H1 (cell line): ENCODE results near the gene FASTKD1. TPM values are rescaled to one million over a fixed set of nuclear protein-coding genes. Genes with fewer than 3 reads are reported as not detected.

Experiments used
- CTBP2 ChIP-seq: IDR thresholded peaks from 2 replicates; pipeline ENCODE4 v1.7.0; 2011; ENCODE audit warnings: borderline replicate concordance, mild to moderate bottlenecking, moderate library complexity, mixed read lengths, low read length; ENCODE audit not compliant: insufficient read depth, insufficient read length
- GABPA ChIP-seq: IDR thresholded peaks from 2 replicates; pipeline ENCODE4 v1.6.1; 2011; ENCODE audit warnings: mild to moderate bottlenecking, low read length, moderate library complexity, borderline replicate concordance; ENCODE audit not compliant: insufficient read depth
- TBP ChIP-seq: IDR thresholded peaks from 2 replicates; pipeline ENCODE4 v1.6.1; 2011; ENCODE audit warnings: low read depth, low read length, improper control_type of control experiment
- YY1 ChIP-seq: IDR thresholded peaks from 2 replicates; pipeline ENCODE4 v1.6.1; 2011; ENCODE audit warnings: low read depth, mild to moderate bottlenecking, low read length
- polyA plus RNA-seq, 7 experiments: library from polyadenylated mRNA; depleted of rRNA in 3 of 7; stranded (reverse) in 5 of 7; unstranded in 2 of 7; fragments of >200 nt in 5 of 7; fragments of 200-250 nt in 2 of 7; gene quantifications; 1 replicate in 5 of 7; 2 replicates in 1 of 7; 4 replicates in 1 of 7; pipeline versions ENCODE4 v1.2.1 to v1.2.3, GENCODE V29; 2011 to 2013; ENCODE audit warnings: missing spikeins in 2 of 7, mixed read lengths in 2 of 7
- total RNA-seq: library from RNA; stranded (reverse); fragmentation: NEBNext Ultra II Directional; extraction: Animal tissue kit (Norgen Biotek cat#: 25700); gene quantifications from 2 replicates; pipeline ENCODE4 v1.2.1, GENCODE V29; 2021

Gene FASTKD1
- total and polyA plus RNA-seq, 2 of the 8 experiments (the other 6 are each of a cell fraction or from before 2014, with no cell fraction given): 18.7 to 70.8 TPM

- no peak for TF ChIP-seq CTBP2
- TF ChIP-seq TBP: no peak
- TF ChIP-seq YY1: no peak
- no peak for TF ChIP-seq GABPA
Observed at GRCh38 chr2:169526451-169526850, 47.2 kb downstream of the FASTKD1 start (continued).
